Kidney epithelial cell (primary cell): ENCODE measurements around the gene AFAP1L2. TPM values are rescaled to one million over a fixed set of nuclear protein-coding genes. Genes with fewer than 3 reads are reported as not detected.

Experiments used
- DNase-seq: peaks from one replicate; pipeline ENCODE4 v3.0.0-alpha.2; 2010; ENCODE audit warnings: low read depth
- H3K27me3 ChIP-seq: 2 replicates; pipeline ENCODE4 v1.6.0; 2011; ENCODE audit warnings: low read length; ENCODE audit not compliant: control insufficient read depth, insufficient read depth
- H3K36me3 ChIP-seq: 2 replicates; pipeline ENCODE4 v1.5.1; 2011; ENCODE audit warnings: low read length; ENCODE audit not compliant: control insufficient read depth, insufficient read depth
- H3K4me3 ChIP-seq: 2 replicates; pipeline ENCODE4 v1.5.1; 2011; ENCODE audit warnings: low read depth, mild to moderate bottlenecking, control low read depth, low read length
- total RNA-seq: library from RNA; depleted of rRNA; stranded (reverse); fragments of >200 nt; gene quantifications from 2 replicates; pipeline ENCODE4 v1.2.3, GENCODE V29; 2015
- TF ChIP-seq, protein P1 (sequence below): IDR thresholded peaks from 2 replicates; pipeline ENCODE4 v1.5.1; 2011; ENCODE audit warnings: mild to moderate bottlenecking, moderate library complexity, low read length, control low read depth, inconsistent platforms; ENCODE audit not compliant: insufficient read depth, poor library complexity, severe bottlenecking

AFAP1L2 gene
- total RNA-seq, 1 donor from 2014 or later: 10.2 TPM

- TF ChIP-seq, protein P1, sequence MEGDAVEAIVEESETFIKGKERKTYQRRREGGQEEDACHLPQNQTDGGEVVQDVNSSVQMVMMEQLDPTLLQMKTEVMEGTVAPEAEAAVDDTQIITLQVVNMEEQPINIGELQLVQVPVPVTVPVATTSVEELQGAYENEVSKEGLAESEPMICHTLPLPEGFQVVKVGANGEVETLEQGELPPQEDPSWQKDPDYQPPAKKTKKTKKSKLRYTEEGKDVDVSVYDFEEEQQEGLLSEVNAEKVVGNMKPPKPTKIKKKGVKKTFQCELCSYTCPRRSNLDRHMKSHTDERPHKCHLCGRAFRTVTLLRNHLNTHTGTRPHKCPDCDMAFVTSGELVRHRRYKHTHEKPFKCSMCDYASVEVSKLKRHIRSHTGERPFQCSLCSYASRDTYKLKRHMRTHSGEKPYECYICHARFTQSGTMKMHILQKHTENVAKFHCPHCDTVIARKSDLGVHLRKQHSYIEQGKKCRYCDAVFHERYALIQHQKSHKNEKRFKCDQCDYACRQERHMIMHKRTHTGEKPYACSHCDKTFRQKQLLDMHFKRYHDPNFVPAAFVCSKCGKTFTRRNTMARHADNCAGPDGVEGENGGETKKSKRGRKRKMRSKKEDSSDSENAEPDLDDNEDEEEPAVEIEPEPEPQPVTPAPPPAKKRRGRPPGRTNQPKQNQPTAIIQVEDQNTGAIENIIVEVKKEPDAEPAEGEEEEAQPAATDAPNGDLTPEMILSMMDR: no peak
- no peak overlapping the region for H3K4me3 ChIP-seq
- no peaks in the 10 kb centered on the region for H3K36me3 ChIP-seq
- no peaks in the 10 kb centered on the region for H3K27me3 ChIP-seq
- no peak for DNase-seq
Observed at GRCh38 chr10:114332301-114333192, 71.8 kb downstream of the AFAP1L2 start.

GRCh38 chr10:114329634-114330365 lies 74.5 kb downstream of the AFAP1L2 start:
- H3K4me3 ChIP-seq: no peak overlapping the region
- TF ChIP-seq, protein P1: no peak
- H3K27me3 ChIP-seq: no peaks in the 10 kb centered on the region
- DNase-seq: no peak
- no peaks in the 10 kb centered on the region for H3K36me3 ChIP-seq

- H3K4me3 ChIP-seq: no peak overlapping the region
- no peaks in the 10 kb centered on the region for H3K27me3 ChIP-seq
- TF ChIP-seq, protein P1: no peak
- no peak for DNase-seq
- H3K36me3 ChIP-seq: no peaks in the 10 kb centered on the region
Observed at GRCh38 chr10:114328874-114329273, 75.4 kb downstream of the AFAP1L2 start.

GRCh38 chr10:114328441-114328812 lies 75.9 kb downstream of the AFAP1L2 start:
- DNase-seq: no peak
- TF ChIP-seq, protein P1: no peak
- Histone ChIP-seq H3K4me3 (no peak overlapping the region), H3K36me3 (no peaks in the 10 kb centered on the region), H3K27me3 (no peaks in the 10 kb centered on the region)

DNA sequence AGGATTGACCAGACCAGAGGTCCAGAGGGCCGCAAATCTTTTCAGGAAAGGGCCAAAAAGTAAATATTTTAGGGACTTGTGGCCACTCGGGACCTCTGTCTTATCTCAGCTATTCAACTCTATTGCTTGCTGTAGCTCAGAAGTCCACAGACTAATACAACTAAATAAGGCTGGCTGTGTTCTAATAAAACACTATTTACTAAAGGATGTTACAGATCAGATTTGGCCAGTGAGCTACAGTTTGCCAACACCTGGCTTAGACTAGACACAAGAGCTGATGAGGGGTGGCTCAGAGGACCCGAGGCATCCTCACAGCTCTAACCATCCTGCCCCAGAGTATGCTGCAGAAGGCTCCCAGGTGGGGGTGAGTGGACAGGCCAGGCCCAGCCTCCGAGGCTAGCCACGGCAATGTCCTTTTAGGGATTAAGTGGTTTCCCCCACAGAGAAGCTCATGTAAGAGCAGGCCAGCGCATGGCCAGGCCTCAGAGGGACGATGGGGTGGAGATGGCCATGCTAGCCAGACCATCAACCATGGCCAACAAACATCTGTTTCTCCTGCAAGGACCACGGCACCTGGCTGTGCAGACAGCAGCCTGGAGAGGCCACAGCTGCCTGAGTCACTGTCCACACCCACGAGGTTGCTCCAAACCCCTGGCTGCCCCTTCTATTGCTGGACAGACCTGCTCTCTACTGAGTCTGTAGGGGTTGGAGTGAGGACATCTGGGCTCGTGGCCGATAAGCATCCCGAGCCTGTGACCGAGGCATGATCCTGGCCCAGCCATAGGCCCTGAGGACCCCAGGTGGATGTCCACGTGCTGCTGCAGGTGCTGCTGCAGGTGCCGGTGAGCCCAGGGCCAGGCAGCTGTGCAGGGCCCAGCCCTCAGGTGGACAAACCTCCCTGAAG lies 76.5 kb downstream of the AFAP1L2 start:
- TF ChIP-seq, protein P1: no peak

More for the DNA sequence above, 76.5 kb downstream of the AFAP1L2 start:
- no peak overlapping the region for H3K4me3 ChIP-seq
- no peaks in the 10 kb centered on the region for H3K36me3 ChIP-seq
- no peak for DNase-seq
- no peaks in the 10 kb centered on the region for H3K27me3 ChIP-seq
